HEK293 (cell line): ENCODE data around the gene RBM20.
"Not testable (repeated sequence)": the region's sequence is repeated elsewhere in the genome, so short reads cannot be mapped to it uniquely, and the experiment has no call there.

Experiments used
- CTCF ChIA-PET: fragments of 350-600 bp; formaldehyde crosslinking; extraction: SDS; loops from one replicate; lab custom pipeline; 2021; ENCODE audit warnings: antibody characterized with exemption; lab: Yijun Ruan, JAX
- POLR2A ChIA-PET: fragments of 300-600 bp; formaldehyde crosslinking; extraction: SDS; loops from one replicate; lab custom pipeline; 2020; ENCODE audit warnings: antibody characterized with exemption, inconsistent platforms; lab: Yijun Ruan, JAX
- H3K27ac ChIP-seq: fragments of 200-500 bp; sonication (Bioruptor generic); 2 replicates; pipeline ENCODE4 v1.5.1; 2014; ENCODE audit warnings: low read depth, low read length, control low read depth, inconsistent platforms; ENCODE audit errors: extremely low read depth
- H3K36me3 ChIP-seq, 2 experiments: fragments of 200-500 bp in 1 of 2; sonication (Bioruptor generic) in 1 of 2; 1 replicate in 1 of 2; 2 replicates in 1 of 2; pipeline ENCODE4 v1.5.1; 2014 to 2017; ENCODE audit warnings: inconsistent platforms in 2 of 2, low read length in 2 of 2; ENCODE audit not compliant: control insufficient read depth in 2 of 2, insufficient read depth in 1 of 2
- H3K4me1 ChIP-seq: fragments of 200-500 bp; sonication (Bioruptor generic); 2 replicates; pipeline ENCODE4 v1.5.1; 2014; ENCODE audit warnings: mild to moderate bottlenecking, low read length, inconsistent platforms; ENCODE audit not compliant: control insufficient read depth, insufficient read depth
- H3K4me3 ChIP-seq: 2 replicates; pipeline ENCODE4 v1.5.1; 2011; ENCODE audit warnings: low read depth, mild to moderate bottlenecking, control low read depth, low read length, moderate library complexity
- H3K9me3 ChIP-seq: fragments of 200-500 bp; sonication (Bioruptor generic); 2 replicates; pipeline ENCODE4 v1.5.1; 2014; ENCODE audit warnings: low read depth, low read length, inconsistent platforms; ENCODE audit not compliant: control insufficient read depth, insufficient read depth
- INSM2 ChIP-seq: fragments of 450-650 bp; formaldehyde crosslinking; IDR thresholded peaks from 2 replicates; pipeline ENCODE4 v1.5.1; 2016; ENCODE audit warnings: missing biosample characterization, missing genetic modification characterization
- MYNN ChIP-seq: fragments of 450-650 bp; formaldehyde crosslinking; IDR thresholded peaks from 2 replicates; pipeline ENCODE4 v1.5.1; 2016; ENCODE audit warnings: missing biosample characterization, missing genetic modification characterization, borderline replicate concordance
- PRDM2 ChIP-seq: fragments of 450-650 bp; formaldehyde crosslinking; IDR thresholded peaks from 2 replicates; pipeline ENCODE4 v1.5.1; 2016; ENCODE audit warnings: missing biosample characterization, missing genetic modification characterization, borderline replicate concordance
- TRIM28 ChIP-seq: IDR thresholded peaks from 2 replicates; pipeline ENCODE4 v1.6.1; 2011; ENCODE audit warnings: low read length, control low read depth, borderline replicate concordance
- ZBTB8A ChIP-seq: fragments of 450-650 bp; formaldehyde crosslinking; IDR thresholded peaks from 2 replicates; pipeline ENCODE4 v1.5.1; 2016; ENCODE audit warnings: missing biosample characterization, missing genetic modification characterization
- ZFP41 ChIP-seq: fragments of 450-650 bp; formaldehyde crosslinking; IDR thresholded peaks from 2 replicates; pipeline ENCODE4 v1.5.1; 2016; ENCODE audit warnings: missing biosample characterization, missing genetic modification characterization, borderline replicate concordance
- ZNF121 ChIP-seq: fragments of 450-650 bp; formaldehyde crosslinking; IDR thresholded peaks from 2 replicates; pipeline ENCODE4 v1.5.1; 2016; ENCODE audit warnings: missing biosample characterization, missing genetic modification characterization
- ZNF146 ChIP-seq: fragments of 450-650 bp; formaldehyde crosslinking; IDR thresholded peaks from 2 replicates; pipeline ENCODE4 v1.5.1; 2016; ENCODE audit warnings: missing biosample characterization, missing genetic modification characterization
- ZNF157 ChIP-seq: fragments of 450-650 bp; formaldehyde crosslinking; IDR thresholded peaks from 2 replicates; pipeline ENCODE4 v1.5.1; 2016; ENCODE audit warnings: missing biosample characterization, missing genetic modification characterization
- ZNF266 ChIP-seq: fragments of 450-650 bp; formaldehyde crosslinking; IDR thresholded peaks from 2 replicates; pipeline ENCODE4 v1.5.1; 2016; ENCODE audit warnings: missing biosample characterization, missing genetic modification characterization, low read depth
- ZNF302 ChIP-seq: fragments of 450-650 bp; formaldehyde crosslinking; IDR thresholded peaks from 2 replicates; pipeline ENCODE4 v1.5.1; 2016; ENCODE audit warnings: missing biosample characterization, missing genetic modification characterization, low read depth
- ZNF335 ChIP-seq: fragments of 450-650 bp; formaldehyde crosslinking; conservative IDR thresholded peaks from 2 replicates; pipeline ENCODE4 v1.5.1; 2016; ENCODE audit warnings: missing biosample characterization, missing genetic modification characterization
- ZNF398 ChIP-seq: fragments of 450-650 bp; formaldehyde crosslinking; IDR thresholded peaks from 2 replicates; pipeline ENCODE4 v1.5.1; 2017; ENCODE audit warnings: missing biosample characterization, missing genetic modification characterization
- ZNF449 ChIP-seq: fragments of 450-650 bp; formaldehyde crosslinking; IDR thresholded peaks from 2 replicates; pipeline ENCODE4 v1.5.1; 2017; ENCODE audit warnings: missing biosample characterization, mild to moderate bottlenecking, missing genetic modification characterization, moderate library complexity
- ZNF473 ChIP-seq: fragments of 450-650 bp; formaldehyde crosslinking; IDR thresholded peaks from 2 replicates; pipeline ENCODE4 v1.5.1; 2017; ENCODE audit warnings: missing biosample characterization, missing genetic modification characterization
- ZNF580 ChIP-seq: fragments of 450-650 bp; formaldehyde crosslinking; IDR thresholded peaks from 2 replicates; pipeline ENCODE4 v1.5.1; 2016; ENCODE audit warnings: missing biosample characterization, missing genetic modification characterization
- ZNF677 ChIP-seq: fragments of 450-650 bp; IDR thresholded peaks from 2 replicates; pipeline ENCODE4 v1.5.0; 2018; ENCODE audit warnings: missing biosample characterization, mild to moderate bottlenecking, missing genetic modification characterization, moderate library complexity
- ZNF707 ChIP-seq: fragments of 450-650 bp; formaldehyde crosslinking; IDR thresholded peaks from 2 replicates; pipeline ENCODE4 v1.5.1; 2016; ENCODE audit warnings: missing biosample characterization, missing genetic modification characterization
- ZNF785 ChIP-seq: fragments of 450-650 bp; formaldehyde crosslinking; IDR thresholded peaks from 2 replicates; pipeline ENCODE4 v1.5.1; 2016; ENCODE audit warnings: missing biosample characterization, missing genetic modification characterization
- ZSCAN16 ChIP-seq: fragments of 450-650 bp; formaldehyde crosslinking; IDR thresholded peaks from 2 replicates; pipeline ENCODE4 v1.5.1; 2016; ENCODE audit warnings: missing biosample characterization, missing genetic modification characterization

RBM20 gene

GRCh38 chr10:110704070-110704469 is 59.9 kb downstream of the RBM20 start:
- Histone ChIP-seq H3K36me3 (no peaks in the 10 kb centered on the region), H3K27ac (no peak overlapping the region), H3K9me3 (no peaks in the 10 kb centered on the region), H3K4me3 (no peak overlapping the region), H3K4me1 (peaks cover 11% of the 10 kb centered on the region)
- TF ChIP-seq ZNF449 (tag by site-specific recombination) (no peak), ZNF580 (tag by site-specific recombination) (peak; percentile 76), ZNF707 (no peak), ZBTB8A (tag by site-specific recombination) (no peak), ZNF121 (tag by site-specific recombination) (peak; percentile 46; the same call in 1 of the 2 replicates), INSM2 (tag by site-specific recombination) (no peak), ZFP41 (tag by site-specific recombination) (no peak), ZNF335 (tag by site-specific recombination) (no peak), ZNF473 (tag by site-specific recombination) (no peak), ZNF146 (peak; percentile 82), ZNF302 (no peak)
- ChIA-PET POLR2A (no interaction called here), CTCF (interaction anchor here (0.6 kb wide), 1 partner anchor 53 kb away, joined by 3 read pairs; no protein-coding TSS in a partner anchor)

GRCh38 chr10:110704906-110705476 is 60.9 kb downstream of the RBM20 start:
- H3K4me3 ChIP-seq = no peak overlapping the region
- no peaks in the 10 kb centered on the region for H3K36me3 ChIP-seq
- ChIA-PET POLR2A (no interaction called here), CTCF (interaction anchor here (2.2 kb wide), 1 partner anchor 33 kb away, joined by 9 read pairs; no protein-coding TSS in a partner anchor)
- peaks cover 12% of the 10 kb centered on the region for H3K4me1 ChIP-seq
- H3K9me3 ChIP-seq = no peaks in the 10 kb centered on the region
- H3K27ac ChIP-seq = no peak overlapping the region
- TF ChIP-seq TRIM28 (no peak), MYNN (tag by site-specific recombination) (no peak), ZNF398 (tag by site-specific recombination) (no peak), ZNF677 (tag by site-specific recombination) (no peak), ZNF707 (no peak), ZNF785 (tag by site-specific recombination) (no peak), ZNF266 (tag by site-specific recombination) (no peak), PRDM2 (no peak), ZNF157 (no peak), ZSCAN16 (tag by site-specific recombination) (no peak)

- not testable (repeated sequence) for H3K4me1 ChIP-seq, H3K36me3 ChIP-seq, H3K9me3 ChIP-seq, H3K4me3 ChIP-seq, H3K27ac ChIP-seq
- ChIA-PET CTCF (interaction anchor here (1.0 to 2.2 kb wide), 3 partner anchors 24 to 95 kb away, joined by 6 to 9 read pairs (median 8); no protein-coding TSS in a partner anchor), POLR2A (interaction anchor here (0.8 to 1.5 kb wide), 3 partner anchors 9 to 61 kb away, joined by 3 to 5 read pairs (median 4); partner anchors contain the start of gene RBM20)
Measured at GRCh38 chr10:110705596-110705995, 61.5 kb downstream of the RBM20 start.
